ENCODE data around the gene DCXR.

Gene DCXR

DNA sequence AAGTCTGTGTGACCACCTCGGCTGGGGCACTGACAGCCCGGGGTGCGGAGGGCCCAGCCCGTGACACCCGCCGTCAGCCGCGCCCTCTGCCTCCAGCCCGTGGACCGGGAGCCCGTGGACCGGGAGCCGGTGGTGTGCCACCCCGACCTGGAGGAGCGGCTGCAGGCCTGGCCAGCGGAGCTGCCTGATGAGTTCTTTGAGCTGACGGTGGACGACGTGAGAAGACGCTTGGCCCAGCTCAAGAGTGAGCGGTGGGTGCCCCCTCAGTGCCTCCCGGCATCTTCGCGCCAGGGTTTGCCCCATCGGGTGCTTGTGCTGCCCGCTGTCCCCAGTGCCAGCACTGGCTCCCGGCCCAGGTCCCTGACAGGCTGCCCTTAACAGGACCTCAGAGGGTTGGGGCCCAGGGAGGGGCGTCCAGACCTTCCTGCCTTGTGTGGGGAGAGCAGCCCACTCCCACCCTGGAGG, 28.5 kb downstream of the DCXR start:
- DNase-seq = no peak

DNA sequence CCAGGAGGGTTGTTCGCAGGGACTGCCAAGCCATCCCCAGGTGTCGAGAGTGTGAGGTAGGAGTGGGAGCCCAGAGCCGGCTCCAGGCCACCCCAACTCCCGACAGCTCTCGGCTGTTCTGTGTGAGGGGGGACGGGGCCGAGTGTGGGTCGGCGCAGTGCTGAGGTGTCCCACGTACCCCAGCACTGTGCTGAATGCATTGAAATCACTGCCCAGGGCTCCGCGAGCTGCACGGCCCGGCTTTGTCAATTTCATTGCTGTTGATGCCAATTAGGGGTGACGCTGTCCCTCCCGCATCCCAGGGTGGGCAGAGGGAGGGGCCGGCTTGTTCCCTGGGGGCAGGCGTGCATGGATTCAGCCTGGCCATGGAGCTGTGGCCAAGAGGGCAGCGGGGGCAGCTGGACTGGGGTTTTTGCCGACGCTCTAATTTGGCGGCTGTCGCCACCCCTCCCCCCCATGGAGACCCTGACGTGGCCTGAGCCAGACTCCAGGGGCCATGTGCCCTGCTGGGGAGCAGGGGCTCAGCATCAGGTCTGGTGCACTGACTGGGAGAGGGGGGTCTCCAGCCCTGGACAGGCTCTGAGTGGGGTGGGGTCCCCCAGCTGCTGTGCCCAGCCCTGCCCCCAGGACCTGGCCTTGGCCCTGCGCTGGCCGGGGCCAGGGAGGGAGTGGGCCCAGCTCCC, 29.1 kb downstream of the DCXR start:
- no peak for DNase-seq

DNA sequence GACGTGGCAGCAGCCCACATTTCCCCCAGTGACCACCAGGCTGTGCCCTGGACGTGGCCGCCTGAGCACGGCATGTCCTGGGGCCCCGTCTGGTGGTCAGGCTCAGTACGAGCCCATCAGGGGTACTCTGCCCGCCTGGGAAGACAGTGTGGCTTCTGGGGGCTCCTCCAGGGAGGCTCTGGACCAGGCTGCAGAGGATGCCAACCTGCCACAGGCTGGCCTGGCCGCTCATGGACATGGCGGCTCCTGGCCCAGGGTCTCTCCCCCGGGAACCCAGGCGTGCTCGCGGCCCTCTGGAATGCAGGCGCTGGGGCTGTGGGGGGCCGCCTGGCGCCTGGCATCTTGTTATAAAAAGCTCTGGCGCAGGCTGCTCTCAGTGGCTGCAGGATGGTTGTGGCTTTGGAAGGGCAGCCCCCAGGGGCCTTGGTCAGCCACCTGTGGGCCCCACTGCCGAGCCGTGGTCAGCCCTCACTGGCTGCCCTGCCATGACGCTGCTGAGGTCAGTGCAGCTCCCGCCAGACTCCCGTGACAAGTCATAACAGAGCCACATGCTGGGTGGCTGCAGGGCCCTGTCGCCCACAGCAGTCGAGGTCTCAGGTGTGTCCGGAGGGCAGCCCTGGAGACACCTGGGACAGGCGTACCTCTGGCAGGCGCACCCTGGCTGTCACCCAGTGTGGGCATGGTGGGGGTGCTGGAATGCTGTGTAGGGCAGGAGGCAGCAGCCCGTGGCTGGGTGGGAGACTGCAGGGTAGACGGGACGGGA, 29.8 kb downstream of the DCXR start:
- no peak for DNase-seq

GRCh38 chr17:82007228-82007494, 30.3 kb downstream of the DCXR start:
- DNase-seq = no peak

GRCh38 chr17:82006468-82007227, 30.8 kb downstream of the DCXR start:
- no peak for DNase-seq

- DNase-seq = no peak
Measured at GRCh38 chr17:82005701-82006348, 31.7 kb downstream of the DCXR start.

DNA sequence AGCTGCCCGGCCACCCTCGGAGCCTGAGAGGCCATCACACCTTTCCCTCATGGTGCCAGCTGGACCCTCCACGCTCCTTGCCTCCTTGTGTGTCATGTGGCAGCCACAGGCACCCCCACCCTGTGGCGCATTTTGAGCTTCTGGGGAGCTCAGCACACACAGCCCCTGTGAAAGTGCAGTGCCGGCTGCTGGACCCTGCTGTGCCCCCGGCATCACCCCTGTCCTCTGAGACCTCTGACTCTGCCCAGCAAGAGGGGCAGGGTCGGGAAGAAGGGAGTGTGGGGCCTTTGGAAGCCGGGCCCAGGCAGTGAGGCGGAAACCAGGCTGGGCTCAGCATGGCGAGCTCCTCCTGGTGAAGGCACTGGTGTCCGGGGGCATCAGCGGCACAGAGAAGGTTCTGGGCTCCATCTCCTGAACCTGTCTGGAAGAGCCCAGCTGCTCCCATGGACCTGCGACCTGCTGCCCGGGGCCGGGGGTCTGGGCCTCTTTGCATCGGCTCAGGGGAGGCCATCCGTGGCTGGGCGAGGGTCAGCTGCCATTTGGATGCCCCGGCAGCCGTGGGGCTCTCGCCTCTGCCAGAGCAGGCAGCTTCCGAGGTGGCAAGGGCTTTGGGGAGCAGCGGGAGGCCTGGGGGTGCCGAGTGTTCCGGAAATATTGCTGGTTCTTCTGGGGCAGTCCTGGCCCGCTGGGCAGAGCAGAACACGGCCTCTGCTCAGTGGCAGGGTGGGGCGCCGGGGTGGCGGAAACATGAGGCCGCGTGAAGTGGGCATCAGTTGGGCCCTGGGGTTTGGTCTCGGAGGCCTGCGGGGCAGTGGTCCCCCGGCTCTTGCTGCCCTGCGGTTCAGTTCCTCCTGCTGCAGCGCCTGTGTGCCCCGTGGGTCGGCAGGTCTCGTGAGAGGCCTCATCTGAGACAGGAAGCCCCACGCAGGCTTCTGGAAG, 32.7 kb downstream of the DCXR start:
- DNase-seq = no peak

GRCh38 chr17:82003411-82004381, 33.8 kb downstream of the DCXR start:
- no peak for DNase-seq

GRCh38 chr17:82001571-82002056, 35.9 kb downstream of the DCXR start:
- DNase-seq = no peak

DNA sequence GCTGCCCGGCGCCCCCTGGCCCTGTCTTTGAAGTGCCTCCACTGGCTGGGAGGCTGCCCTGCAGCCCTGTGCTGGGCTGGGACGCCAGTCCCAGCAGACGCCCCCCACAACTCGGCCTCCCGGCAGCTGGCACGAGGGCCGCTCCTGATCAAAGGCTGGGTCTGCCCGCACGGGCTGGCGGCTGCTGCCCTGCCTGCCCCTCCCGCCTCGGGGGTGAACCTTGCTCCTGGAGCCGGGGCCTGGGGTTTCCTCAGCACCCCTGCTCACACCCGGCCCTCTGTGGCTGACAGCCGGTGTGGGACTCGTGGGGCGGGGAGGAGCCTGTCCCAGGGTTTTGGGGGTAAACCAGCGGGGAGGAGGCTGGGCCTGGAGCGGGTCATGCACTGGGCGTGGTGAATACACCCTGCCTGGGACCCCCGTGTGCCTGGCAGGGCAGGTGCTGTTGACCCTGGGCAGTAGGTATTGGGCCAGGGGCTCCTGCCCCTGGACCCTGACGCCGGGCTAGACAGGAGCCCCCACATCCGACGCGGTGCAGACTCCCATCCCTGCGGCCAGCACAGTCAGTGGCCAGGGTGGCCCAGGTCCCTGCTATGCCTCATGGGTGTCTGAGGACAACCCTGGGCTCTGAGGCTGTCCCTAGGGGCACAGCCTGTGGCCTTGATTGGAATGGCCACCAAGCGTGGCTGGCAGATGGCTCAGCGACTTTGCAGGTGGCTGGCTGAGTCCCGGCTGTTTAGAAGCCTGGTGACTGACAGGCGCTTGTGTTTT, 36.5 kb downstream of the DCXR start:
- no peak for DNase-seq

DNA sequence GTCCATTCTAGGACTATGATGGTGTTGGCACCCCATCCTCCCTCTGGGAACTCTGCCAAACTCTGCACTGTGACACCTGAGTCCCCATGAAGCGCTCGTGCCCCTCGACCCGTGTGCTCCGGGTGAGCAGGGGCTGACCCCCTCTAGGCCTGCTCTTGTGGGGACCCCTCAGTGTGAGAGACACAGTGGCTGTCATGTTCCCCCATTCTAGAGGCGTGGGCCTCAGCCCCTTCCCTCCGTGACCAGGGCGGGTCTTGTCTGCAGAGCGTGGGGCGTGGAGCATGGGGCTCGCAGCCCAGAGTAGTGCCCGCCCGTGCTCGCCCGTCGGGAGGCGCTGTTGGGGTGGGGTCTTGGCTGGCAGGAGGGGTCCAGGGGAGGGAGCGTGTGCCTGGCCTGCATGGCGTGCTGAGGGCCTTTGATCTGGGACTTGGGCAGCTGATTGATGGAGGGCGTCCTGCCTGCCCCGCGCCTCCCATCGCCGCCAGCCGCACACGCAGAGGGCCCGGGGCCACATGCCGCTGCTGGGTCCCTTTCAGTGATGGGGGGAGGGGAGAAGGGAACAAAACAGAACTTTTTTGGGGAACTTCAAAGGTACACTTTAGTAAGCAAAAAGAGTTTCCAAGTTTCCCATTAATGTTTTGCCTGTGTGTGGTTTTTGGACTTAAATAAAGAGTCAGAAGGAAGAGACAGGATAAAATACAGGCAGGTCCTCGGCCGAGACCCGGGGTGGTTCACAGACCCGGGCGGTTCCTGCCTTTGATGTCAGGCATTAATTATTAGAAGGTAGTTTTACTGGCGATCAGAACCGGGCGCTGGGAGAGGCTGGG, 37.3 kb downstream of the DCXR start:
- DNase-seq = no peak

- DNase-seq = no peak
Measured at GRCh38 chr17:81999587-81999975, 37.9 kb downstream of the DCXR start.

- DNase-seq = no peak
Measured at GRCh38 chr17:81998691-81999438, 38.6 kb downstream of the DCXR start.

GRCh38 chr17:81998212-81998611, 39.3 kb downstream of the DCXR start:
- DNase-seq = no peak

DNA sequence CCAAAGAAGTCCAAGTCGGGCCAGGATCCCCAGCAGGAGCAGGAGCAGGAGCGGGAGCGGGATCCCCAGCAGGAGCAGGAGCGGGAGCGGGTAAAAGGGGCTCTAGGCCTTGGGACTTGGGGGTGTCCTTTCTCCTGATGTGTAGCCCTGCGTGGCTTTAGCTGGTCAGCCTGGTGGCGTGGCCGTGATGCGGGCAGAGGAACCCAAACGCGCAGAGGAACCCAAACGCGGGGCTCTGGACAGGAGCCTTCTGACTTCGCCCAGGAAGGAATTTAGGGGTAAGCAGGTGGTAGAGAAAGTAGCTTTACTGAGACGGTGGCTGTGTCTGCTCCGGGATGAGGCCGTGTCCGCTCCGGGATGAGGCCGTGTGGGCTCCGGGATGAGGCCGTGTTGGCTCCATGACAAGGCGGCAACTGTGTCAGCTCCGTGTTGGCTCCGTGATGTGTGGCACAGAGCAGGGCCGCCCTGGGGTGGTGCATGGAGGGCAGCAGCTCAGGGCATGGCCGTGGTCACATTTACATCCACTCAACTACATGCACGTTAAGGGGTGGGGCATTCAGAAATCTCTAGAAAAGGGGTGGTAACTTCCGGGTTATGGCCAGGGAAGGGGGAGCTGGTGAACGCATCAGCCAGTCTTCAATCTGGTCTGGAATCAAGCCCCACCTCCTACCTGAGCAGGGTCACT, 40.6 kb downstream of the DCXR start:
- DNase-seq = no peak

- DNase-seq = no peak
Measured at GRCh38 chr17:81996232-81996756, 41.2 kb downstream of the DCXR start.

DNA sequence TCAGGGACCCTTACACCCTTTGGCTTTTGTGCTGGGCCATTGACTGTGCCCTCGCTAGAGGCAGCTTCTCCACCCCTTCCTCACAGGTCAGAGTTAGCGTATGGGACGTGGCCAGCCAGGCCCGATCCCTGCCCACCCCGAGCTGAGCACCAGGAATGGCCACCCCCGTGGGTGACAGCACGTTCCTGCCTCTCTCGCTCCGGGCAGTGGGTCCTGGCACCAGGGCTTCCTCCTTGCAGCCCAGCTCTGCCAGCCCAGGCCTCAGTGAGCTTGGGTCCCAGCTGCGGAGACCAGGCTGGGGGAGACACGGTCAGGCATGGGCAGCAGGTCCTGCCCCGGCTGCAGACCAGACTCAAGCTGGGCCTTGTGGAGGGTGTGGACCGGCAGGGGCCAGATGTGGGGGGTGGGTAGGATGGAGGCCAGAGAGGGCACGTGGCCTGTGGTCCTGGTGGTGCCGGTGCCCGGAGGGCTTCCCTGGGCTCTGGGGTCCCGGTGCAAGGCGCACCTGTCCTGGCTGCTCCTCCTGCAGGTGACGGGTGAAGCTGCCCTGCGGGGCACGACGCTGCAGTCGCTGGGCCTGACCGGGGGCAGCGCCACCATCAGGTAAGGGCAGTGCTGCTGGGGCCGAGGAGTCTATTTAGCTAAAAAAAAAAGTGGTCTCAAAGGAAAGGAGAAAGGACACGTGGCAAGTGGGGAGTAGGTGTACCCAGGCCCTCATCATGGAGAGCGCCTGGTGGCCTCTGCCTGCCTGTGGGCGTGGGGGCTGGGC, 41.9 kb downstream of the DCXR start:
- DNase-seq = no peak

Measured in NCI-H187 treated with DMSO at 0.1 percent for 48 hours (cell line).